Fibroblast of gingiva (primary cell): Measurements from ENCODE around the gene MROH7.

Experiments used
- DNase-seq: peaks from one replicate; pipeline ENCODE4 v3.0.0-alpha.2; 2011; ENCODE audit warnings: low read depth

The MROH7 gene

GRCh38 chr1:54742282-54742681 lies 100.7 kb downstream of the MROH7 start:
- no peak for DNase-seq

DNA sequence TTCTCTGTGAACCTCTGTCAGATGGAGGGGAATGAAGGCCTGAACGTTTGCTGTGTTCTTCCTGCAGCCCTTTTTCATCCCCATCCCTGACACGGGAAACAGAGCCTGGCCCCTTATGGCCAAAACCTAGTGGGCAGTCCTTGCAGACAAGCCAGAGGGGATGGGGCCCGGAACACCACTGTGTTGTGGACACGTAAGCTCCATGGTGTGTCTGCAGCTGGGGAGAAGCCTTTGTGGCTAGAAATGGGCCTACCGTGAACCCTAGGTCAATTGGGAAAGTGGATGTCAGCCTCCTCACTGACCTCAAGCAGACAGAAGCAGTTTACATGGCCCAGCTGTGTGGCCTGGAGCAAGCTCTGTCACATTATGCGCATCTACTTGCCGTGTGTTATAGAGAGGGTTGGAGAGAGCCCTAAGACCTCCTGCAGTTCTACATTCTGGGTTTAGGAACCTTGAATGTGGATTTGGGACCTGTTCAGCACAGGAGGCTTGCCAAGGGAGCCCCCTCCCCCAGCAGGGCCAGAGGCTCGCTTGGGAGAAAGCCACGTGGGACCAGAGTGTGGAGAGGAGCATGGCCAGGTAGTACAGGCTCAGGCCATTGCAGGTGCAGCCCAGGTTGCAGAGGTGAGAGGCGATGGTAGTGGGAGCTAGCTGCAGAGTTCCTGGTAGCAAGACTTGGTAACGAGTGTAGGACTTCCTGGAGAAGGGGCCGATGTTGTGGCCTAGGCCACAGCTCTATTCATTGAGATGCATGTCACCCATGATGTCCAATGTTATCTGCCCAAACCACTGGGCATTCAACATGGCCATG lies 102.0 kb downstream of the MROH7 start:
- DNase-seq, result no peak

DNA sequence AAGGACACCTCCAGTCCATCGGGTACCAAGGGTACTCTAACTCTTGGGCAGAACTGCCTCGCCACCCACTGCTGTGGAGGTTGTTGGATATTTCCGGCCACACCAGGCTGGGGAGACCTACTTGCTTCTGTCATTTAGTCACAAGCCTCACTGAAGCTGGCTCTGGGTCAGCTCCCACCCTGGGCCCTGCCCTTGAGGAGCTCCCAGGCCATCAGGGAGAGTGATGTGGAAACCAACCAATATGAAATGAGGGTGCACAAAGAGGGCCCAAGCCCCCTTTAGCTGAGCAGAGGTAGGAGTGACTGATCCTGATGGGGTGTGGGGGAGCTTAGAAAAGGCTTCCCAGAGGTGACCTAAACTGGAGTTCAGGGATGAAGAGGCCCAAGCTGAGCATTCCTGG lies 103.1 kb downstream of the MROH7 start:
- DNase-seq, result no peak

- DNase-seq, result no peak
Measured at GRCh38 chr1:54745274-54745673, 103.7 kb downstream of the MROH7 start.

DNA sequence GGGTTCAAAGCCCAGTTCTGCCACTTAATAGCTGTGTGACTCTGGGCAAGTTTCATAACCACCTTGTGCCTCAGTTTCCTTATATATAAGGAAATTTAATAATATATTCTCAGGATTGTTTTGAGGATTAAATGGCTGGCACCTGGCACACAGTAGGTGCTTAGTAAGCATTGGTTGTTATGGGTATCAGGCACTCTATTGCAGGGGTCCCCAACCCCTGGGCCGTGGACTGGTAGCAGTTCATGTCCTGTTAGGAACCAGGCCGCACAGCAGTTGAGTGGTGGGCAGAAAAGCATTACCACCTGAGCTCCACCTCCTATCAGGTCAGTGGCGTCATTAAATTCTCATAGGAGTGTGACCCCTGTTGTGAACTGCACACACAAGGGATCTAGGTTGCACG lies 104.3 kb downstream of the MROH7 start:
- no peak for DNase-seq

DNA sequence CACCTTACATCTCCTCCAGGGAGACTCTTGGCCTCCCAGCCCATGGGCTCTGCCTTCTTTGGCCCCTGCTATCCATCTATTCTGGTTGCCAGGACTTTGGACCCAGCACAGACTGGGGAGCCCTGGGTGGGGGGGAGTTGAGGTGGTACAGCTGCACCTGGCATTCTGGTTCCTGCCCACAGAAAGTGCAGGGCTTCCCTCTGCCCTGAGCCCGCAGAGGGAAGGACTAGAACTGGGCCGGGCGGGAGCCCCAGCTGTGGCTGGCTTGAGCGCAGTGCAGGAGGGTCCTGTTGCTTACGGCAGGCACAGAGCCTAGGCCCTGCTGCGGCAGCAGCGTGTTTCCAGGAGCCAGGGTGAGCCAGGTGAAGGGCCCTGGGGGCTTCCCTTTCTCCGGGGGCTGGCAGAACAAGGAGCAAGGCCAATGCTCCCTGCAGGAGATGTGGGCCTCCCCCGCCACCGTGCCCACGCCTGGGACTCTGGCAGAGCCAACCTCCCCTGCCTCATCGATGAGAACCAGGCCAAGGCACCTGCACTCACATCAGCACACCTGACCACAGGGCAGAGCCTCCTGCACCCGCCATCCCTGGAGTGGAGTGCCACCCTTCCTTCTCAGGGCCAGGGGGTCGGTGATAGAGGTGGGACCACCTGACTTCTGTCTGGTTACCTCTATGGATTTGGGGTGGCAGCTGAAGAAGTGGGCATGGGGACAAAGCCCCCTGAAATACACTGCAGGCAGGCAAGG lies 106.7 kb downstream of the MROH7 start:
- DNase-seq, result no peak

GRCh38 chr1:54750596-54750995 lies 109.0 kb downstream of the MROH7 start:
- DNase-seq, result no peak

DNA sequence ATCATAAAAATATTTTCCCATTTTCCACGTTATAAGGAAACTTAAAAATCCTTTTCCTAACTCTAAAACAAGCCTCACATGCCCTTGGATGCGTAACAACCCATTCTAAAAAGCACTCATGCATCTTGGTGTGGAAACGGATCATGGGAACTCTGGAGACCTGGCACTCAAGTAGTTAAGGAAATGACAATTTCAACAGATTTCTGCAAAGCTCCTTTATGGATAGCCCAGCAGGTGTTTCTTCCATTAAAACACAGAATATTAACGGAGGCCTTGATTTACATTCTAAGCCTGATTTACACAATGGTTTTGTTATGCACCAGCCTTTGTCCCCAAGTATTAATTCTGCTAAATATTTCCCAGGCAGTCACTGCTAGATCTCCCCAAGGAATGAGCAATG lies 109.8 kb downstream of the MROH7 start:
- DNase-seq, result no peak

- no peak for DNase-seq
Measured at GRCh38 chr1:54754045-54754444, 112.5 kb downstream of the MROH7 start.

GRCh38 chr1:54754486-54755285 lies 113.1 kb downstream of the MROH7 start:
- DNase-seq, result no peak

DNA sequence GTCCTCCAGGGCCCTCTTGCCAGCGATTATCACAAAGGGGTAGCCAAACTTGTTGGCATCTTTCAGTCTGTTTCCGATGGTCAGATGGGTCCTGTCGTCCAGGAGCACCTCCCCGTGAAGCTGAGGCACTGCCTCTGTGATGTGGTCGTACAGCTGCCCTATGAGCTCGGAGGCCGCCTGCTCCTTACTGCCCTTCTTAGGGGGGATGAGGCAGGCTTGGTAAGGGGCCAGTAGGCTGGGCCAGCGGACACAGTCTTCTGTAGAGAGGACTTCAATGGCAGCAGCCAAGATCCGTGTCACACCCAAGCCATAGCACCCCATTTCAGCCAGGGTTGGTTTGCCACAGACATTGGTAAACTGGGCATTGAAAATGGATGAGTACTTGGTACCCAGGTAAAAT lies 116.2 kb downstream of the MROH7 start:
- no peak for DNase-seq

GRCh38 chr1:54758678-54759348 lies 117.2 kb downstream of the MROH7 start:
- DNase-seq, result no peak
